K562 (cell line): ENCODE measurements around the gene LRRC25. TPM values are rescaled to one million over a fixed set of nuclear protein-coding genes. Genes with fewer than 3 reads are reported as not detected.

Experiments used
- ATF6 ChIP-seq: sonication (generic); formaldehyde crosslinking; IDR thresholded peaks from 2 replicates; pipeline ENCODE4 v1.4.0; 2020; ENCODE audit warnings: mild to moderate bottlenecking, missing genetic modification reagents
- CCNT2 ChIP-seq: IDR thresholded peaks from 2 replicates; pipeline ENCODE4 v1.6.1; 2011; ENCODE audit warnings: borderline replicate concordance, low read depth, mild to moderate bottlenecking, moderate library complexity, mixed read lengths, low read length; ENCODE audit not compliant: insufficient read length; ENCODE audit errors: extremely low read depth
- CEBPG ChIP-seq, 3 experiments: fragments of 200-800 bp in 1 of 3; sonication (Bioruptor generic) in 1 of 3; sonication (generic) in 1 of 3; formaldehyde crosslinking in 1 of 3; IDR thresholded peaks in 2 of 3; conservative IDR thresholded peaks in 1 of 3; 2 replicates each; pipeline versions ENCODE4 v1.6.1 to v1.8.0; 2016 to 2022; ENCODE audit warnings: missing compliant biosample characterization in 2 of 3, missing genetic modification characterization in 2 of 3, mild to moderate bottlenecking in 1 of 3, missing genetic modification reagents in 1 of 3
- CTBP1 ChIP-seq: fragments of 450-650 bp; IDR thresholded peaks from 2 replicates; pipeline ENCODE4 v1.6.1; 2016; ENCODE audit warnings: borderline replicate concordance
- ETS2 ChIP-seq: IDR thresholded peaks from 2 replicates; pipeline ENCODE4 v1.6.1; 2016; ENCODE audit warnings: borderline replicate concordance, missing genetic modification characterization, mild to moderate bottlenecking, moderate library complexity, missing compliant biosample characterization; ENCODE audit not compliant: poor library complexity, severe bottlenecking
- HNRNPH1 ChIP-seq: fragments of 200-400 bp; formaldehyde crosslinking; optimal IDR thresholded peaks from 2 replicates; pipeline ENCODE3; 2017; ENCODE audit warnings: low read depth, mild to moderate bottlenecking, low read length, moderate library complexity
- KHSRP ChIP-seq: fragments of 450-650 bp; IDR thresholded peaks from 2 replicates; pipeline ENCODE4 v1.6.1; 2017
- MBD2 ChIP-seq: sonication (generic); IDR thresholded peaks from 2 replicates; pipeline ENCODE4 v1.6.1; 2016; ENCODE audit warnings: low read depth, borderline replicate concordance
- MITF ChIP-seq: IDR thresholded peaks from 2 replicates; pipeline ENCODE4 v1.6.1; 2014; ENCODE audit warnings: antibody characterized with exemption
- PCBP1 ChIP-seq: fragments of 200-400 bp; formaldehyde crosslinking; IDR thresholded peaks from 2 replicates; pipeline ENCODE4 v1.6.1; 2018; ENCODE audit warnings: mild to moderate bottlenecking, low read depth, low read length; ENCODE audit not compliant: poor library complexity, severe bottlenecking
- PKNOX1 ChIP-seq: fragments of 450-650 bp; IDR thresholded peaks from 2 replicates; pipeline ENCODE4 v1.6.1; 2016
- RFX5 ChIP-seq: IDR thresholded peaks from 2 replicates; pipeline ENCODE4 v1.6.1; 2011; ENCODE audit warnings: low read depth, mild to moderate bottlenecking, improper control_type of control experiment, low read length
- SMARCC2 ChIP-seq: fragments of 450-650 bp; IDR thresholded peaks from 2 replicates; pipeline ENCODE4 v1.6.1; 2017; ENCODE audit warnings: antibody characterized with exemption, moderate library complexity, mild to moderate bottlenecking, low read depth
- STAT6 ChIP-seq: sonication (generic); formaldehyde crosslinking; IDR thresholded peaks from 2 replicates; pipeline ENCODE4 v1.8.1; 2023; ENCODE audit warnings: mild to moderate bottlenecking, missing genetic modification reagents
- ZNF143 ChIP-seq: sonication (generic); formaldehyde crosslinking; IDR thresholded peaks from 2 replicates; pipeline ENCODE4 v1.9.0; 2022; ENCODE audit warnings: mild to moderate bottlenecking, missing genetic modification reagents
- ZNF511 ChIP-seq: sonication (generic); formaldehyde crosslinking; IDR thresholded peaks from 2 replicates; pipeline ENCODE4 v1.8.0; 2022; ENCODE audit warnings: mild to moderate bottlenecking, missing genetic modification reagents
- polyA plus RNA-seq, 8 experiments: library from polyadenylated mRNA; depleted of rRNA in 4 of 8; stranded (reverse) in 5 of 8; unstranded in 3 of 8; fragments of >200 nt; fragmentation: Nextera tagmentation in 2 of 8; fragmentation: Illumina TruSeq in 1 of 8; extraction: Ambion mirVana in 2 of 8; extraction: Trizol in 1 of 8; gene quantifications; 2 replicates each; pipeline versions ENCODE4 v1.2.1 to v1.2.3, GENCODE V29; 2011 to 2014; ENCODE audit warnings: inconsistent platforms in 1 of 8, missing spikeins in 1 of 8
- total RNA-seq, 7 experiments: library from RNA; depleted of rRNA in 6 of 7; stranded (reverse); fragments of >200 nt in 6 of 7; fragmentation: Illumina TruSeq in 2 of 7; extraction: Trizol in 2 of 7; gene quantifications; 2 replicates each; pipeline versions ENCODE4 v1.2.1 to v1.2.3, GENCODE V29; 2011 to 2021; ENCODE audit warnings: low replicate concordance in 1 of 7

The LRRC25 gene
- total and polyA plus RNA-seq, 9 of the 15 experiments (the other 6 are each of a cell fraction or from before 2014, with no cell fraction given), result 0.07 to 0.36 (median 0.10) TPM; not detected in 3

- TF ChIP-seq STAT6 (0 out of 2 replicates have a peak, but pooled peaks have one; percentile 13), ZNF511 (CRISPR knock-in tag) (no peak), ATF6 (CRISPR knock-in tag) (no peak), KHSRP (no peak), MITF (no peak), ETS2 (tag) (no peak), PKNOX1 (peak; percentile 98), CEBPG (CRISPR knock-in tag; IDR thresholded peaks at IDR 0.05) (no peak), CEBPG (tag; conservative IDR thresholded peaks at IDR 0.05 in 1 of 2, IDR thresholded peaks at IDR 0.05 in 1 of 2) (no peak), CTBP1 (peak; percentile 89), CCNT2 (peak; percentile 82), HNRNPH1 (no peak), ZNF143 (CRISPR knock-in tag) (no peak), MBD2 (0 out of 2 replicates have a peak, but pooled peaks have one; percentile 33), PCBP1 (peak; percentile 84), RFX5 (no peak), SMARCC2 (no peak)
Observed at GRCh38 chr19:18428787-18429674, 31.6 kb upstream of the LRRC25 start (continued).
